ENCODE results near the gene HIPK2. TPM values are rescaled to one million over a fixed set of nuclear protein-coding genes. Genes with fewer than 3 reads are reported as not detected.

HIPK2 gene
- total RNA-seq, 1 donor from 2014 or later, result 61.5 TPM

DNA sequence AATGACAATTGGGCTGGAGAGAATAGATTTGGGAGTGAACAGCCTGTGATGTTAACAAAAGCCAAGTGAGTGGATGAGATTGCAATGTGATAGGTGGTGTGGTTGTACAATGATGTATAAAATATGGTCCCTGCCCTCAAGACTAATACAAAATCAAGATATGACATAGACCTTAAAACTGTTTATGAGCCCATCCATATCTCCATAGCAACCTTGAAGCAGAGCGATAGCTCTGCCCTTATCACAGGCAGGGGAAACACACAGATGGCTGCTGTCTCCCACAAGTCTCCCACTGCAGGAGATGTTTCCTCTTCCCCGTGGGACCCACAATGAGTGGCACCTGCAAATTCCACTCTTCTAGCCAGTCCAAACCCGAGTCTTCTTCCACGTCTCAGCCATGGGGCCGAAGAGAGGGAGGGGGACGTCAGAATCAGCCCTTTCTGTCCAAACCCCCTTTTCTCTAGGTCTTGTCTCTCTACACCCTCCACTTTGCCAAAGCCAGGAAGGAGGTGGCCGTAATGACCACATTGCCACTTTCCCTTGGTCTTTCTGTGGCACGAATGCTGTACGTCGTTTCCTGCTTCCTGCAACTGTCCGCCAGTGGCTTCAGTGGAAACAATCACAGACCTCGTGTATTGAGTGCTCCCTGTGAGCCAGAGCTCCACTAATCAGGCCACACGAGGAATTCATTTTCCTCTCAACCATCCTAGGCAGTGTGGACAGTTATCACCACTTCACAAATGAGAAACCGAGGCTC, 43.7 kb upstream of the HIPK2 start:
- Mint-ChIP-seq H3K4me1 (no peaks in the 10 kb centered on the region), H3K27ac (ENCODE audit: unreplicated experiment) (no peak overlapping the region), H3K27me3 (ENCODE audit: low read depth) (peaks cover 6% of the 10 kb centered on the region), H3K4me3 (no peak overlapping the region), H3K36me3 (ENCODE audit: low read depth) (no peaks in the 10 kb centered on the region), H3K9me3 (no peaks in the 10 kb centered on the region)
- DNase-seq (ENCODE audit: low read depth, low spot score), result no peak
- TF ChIP-seq, protein P1, sequence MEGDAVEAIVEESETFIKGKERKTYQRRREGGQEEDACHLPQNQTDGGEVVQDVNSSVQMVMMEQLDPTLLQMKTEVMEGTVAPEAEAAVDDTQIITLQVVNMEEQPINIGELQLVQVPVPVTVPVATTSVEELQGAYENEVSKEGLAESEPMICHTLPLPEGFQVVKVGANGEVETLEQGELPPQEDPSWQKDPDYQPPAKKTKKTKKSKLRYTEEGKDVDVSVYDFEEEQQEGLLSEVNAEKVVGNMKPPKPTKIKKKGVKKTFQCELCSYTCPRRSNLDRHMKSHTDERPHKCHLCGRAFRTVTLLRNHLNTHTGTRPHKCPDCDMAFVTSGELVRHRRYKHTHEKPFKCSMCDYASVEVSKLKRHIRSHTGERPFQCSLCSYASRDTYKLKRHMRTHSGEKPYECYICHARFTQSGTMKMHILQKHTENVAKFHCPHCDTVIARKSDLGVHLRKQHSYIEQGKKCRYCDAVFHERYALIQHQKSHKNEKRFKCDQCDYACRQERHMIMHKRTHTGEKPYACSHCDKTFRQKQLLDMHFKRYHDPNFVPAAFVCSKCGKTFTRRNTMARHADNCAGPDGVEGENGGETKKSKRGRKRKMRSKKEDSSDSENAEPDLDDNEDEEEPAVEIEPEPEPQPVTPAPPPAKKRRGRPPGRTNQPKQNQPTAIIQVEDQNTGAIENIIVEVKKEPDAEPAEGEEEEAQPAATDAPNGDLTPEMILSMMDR (conservative IDR thresholded peaks at IDR 0.05), result no peak

GRCh38 chr7:139820089-139820488, 42.3 kb upstream of the HIPK2 start:
- Mint-ChIP-seq H3K4me3 (no peak overlapping the region), H3K4me1 (no peaks in the 10 kb centered on the region), H3K36me3 (ENCODE audit: low read depth) (no peaks in the 10 kb centered on the region), H3K9me3 (peaks cover 2% of the 10 kb centered on the region), H3K27ac (ENCODE audit: unreplicated experiment) (no peak overlapping the region), H3K27me3 (ENCODE audit: low read depth) (peaks cover under 1% of the 10 kb centered on the region)
- TF ChIP-seq, protein P1 (conservative IDR thresholded peaks at IDR 0.05), result no peak
- no peak for DNase-seq (ENCODE audit: low read depth, low spot score)

DNA sequence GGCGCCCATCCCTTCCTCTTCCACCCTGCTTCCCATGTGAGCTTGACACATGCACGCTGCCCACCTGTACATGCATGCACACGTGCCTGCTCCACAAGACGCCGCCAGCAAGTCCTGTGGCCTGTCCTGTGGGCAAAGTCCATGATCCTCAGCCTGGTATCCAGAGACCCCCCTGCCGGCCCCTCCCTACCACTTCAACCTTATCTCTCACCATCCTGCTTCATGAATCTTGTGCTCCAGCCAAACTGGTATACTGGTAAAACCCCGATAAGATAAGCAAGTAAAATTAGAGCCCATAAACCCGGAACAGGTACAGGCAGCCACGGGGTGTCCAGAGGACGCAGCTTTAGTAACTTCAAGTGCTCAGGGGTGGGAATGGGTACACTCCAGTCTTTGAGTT, 39.5 kb upstream of the HIPK2 start:
- H3K36me3 Mint-ChIP-seq (ENCODE audit: low read depth), result no peaks in the 10 kb centered on the region
- DNase-seq (ENCODE audit: low read depth, low spot score), result no peak
- H3K4me1 Mint-ChIP-seq, result no peaks in the 10 kb centered on the region
- no peak overlapping the region for H3K27ac Mint-ChIP-seq (ENCODE audit: unreplicated experiment)
- TF ChIP-seq, protein P1 (conservative IDR thresholded peaks at IDR 0.05), result no peak
- H3K27me3 Mint-ChIP-seq (ENCODE audit: low read depth), result no peaks in the 10 kb centered on the region
- no peak overlapping the region for H3K4me3 Mint-ChIP-seq
- peaks cover 2% of the 10 kb centered on the region for H3K9me3 Mint-ChIP-seq

- Mint-ChIP-seq H3K4me3 (no peak overlapping the region), H3K27me3 (ENCODE audit: low read depth) (no peaks in the 10 kb centered on the region), H3K36me3 (ENCODE audit: low read depth) (no peaks in the 10 kb centered on the region), H3K9me3 (peaks cover 2% of the 10 kb centered on the region), H3K4me1 (no peaks in the 10 kb centered on the region), H3K27ac (ENCODE audit: unreplicated experiment) (no peak overlapping the region)
- no peak for DNase-seq (ENCODE audit: low read depth, low spot score)
- TF ChIP-seq, protein P1 (conservative IDR thresholded peaks at IDR 0.05), result no peak
These were observed 35.9 kb upstream of the HIPK2 start for GRCh38 chr7:139813689-139814088.

DNA sequence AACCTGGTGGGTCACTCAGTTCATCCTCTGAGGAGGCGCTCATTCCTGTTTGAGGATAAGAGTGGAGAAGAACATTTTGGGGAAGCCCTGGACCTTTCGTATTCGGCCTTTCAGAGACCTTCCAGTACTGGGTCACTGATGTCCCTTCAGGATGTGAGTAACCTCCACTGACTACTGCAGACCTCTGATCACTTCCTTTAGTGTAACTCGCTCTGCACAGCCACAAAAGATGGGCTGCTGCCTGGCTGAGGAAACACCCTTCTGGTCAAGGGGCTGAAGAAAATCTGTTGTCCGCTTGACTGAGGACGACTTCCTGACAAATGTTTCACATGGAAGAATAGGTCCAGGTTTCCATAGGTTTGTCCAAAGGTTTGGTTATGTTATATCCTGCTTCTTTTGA, 35.4 kb upstream of the HIPK2 start:
- TF ChIP-seq, protein P1 (conservative IDR thresholded peaks at IDR 0.05), result no peak
- Mint-ChIP-seq H3K9me3 (peaks cover 2% of the 10 kb centered on the region), H3K4me1 (no peaks in the 10 kb centered on the region), H3K27me3 (ENCODE audit: low read depth) (no peaks in the 10 kb centered on the region), H3K36me3 (ENCODE audit: low read depth) (no peaks in the 10 kb centered on the region), H3K4me3 (no peak overlapping the region), H3K27ac (ENCODE audit: unreplicated experiment) (no peak overlapping the region)
- no peak for DNase-seq (ENCODE audit: low read depth, low spot score)
